GM12875 (cell line): Measurements from ENCODE around the gene TNNC1.

ENCODE experiments used
- H3K4me3 ChIP-seq: one replicate; pipeline ENCODE4 v1.5.1; 2011; ENCODE audit warnings: low read depth, low read length, control low read depth
- TF ChIP-seq, protein P1 (sequence below): IDR thresholded peaks from 2 replicates; pipeline ENCODE4 v1.5.1; 2011; ENCODE audit warnings: low read depth, mild to moderate bottlenecking, control low read depth, inconsistent platforms, low read length, moderate library complexity, borderline replicate concordance; ENCODE audit not compliant: insufficient read depth

The TNNC1 gene

DNA sequence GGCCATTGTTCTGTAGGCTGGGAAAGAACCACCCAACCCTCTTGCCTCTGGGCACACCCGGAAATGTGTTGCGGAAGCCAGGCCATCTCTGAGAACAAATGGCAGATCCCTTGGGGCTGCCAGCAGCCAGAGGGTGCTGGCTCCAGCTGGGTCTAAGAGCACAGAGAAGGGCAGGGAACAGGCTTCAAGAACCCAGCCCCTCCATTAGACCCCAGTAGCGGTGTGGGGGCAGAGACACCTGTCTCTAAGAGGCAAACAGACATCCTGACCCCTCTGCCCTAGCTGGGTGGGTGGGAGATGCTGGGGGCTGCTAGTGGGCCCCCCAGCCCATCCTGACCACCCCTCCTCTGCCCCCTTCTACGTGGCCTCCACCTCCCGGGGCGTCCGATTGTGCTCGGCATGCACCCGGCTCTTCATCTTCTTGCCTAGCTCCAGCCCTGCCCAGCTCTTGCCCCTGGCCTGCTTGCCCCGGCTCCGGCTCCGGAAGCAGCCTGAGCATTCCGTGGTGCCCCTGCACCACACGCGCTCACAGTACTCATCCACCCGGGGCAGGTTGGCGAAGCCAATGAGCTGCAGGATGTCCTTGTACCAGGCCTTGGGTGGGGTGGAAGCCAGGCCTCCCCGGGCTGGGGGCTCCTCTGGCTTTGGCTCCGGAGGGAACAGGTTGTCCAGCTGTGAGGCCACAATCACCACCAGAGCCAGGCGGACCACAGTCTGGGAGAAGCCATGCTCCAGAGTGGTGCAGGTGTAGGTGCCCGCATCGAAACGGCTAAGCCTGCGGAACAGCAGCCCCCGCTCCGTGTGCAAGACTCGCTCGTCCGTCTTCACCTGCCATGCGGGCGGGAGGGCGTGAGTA lies 18.4 kb downstream of the TNNC1 start:
- no peak overlapping the region for H3K4me3 ChIP-seq
- TF ChIP-seq, protein P1, sequence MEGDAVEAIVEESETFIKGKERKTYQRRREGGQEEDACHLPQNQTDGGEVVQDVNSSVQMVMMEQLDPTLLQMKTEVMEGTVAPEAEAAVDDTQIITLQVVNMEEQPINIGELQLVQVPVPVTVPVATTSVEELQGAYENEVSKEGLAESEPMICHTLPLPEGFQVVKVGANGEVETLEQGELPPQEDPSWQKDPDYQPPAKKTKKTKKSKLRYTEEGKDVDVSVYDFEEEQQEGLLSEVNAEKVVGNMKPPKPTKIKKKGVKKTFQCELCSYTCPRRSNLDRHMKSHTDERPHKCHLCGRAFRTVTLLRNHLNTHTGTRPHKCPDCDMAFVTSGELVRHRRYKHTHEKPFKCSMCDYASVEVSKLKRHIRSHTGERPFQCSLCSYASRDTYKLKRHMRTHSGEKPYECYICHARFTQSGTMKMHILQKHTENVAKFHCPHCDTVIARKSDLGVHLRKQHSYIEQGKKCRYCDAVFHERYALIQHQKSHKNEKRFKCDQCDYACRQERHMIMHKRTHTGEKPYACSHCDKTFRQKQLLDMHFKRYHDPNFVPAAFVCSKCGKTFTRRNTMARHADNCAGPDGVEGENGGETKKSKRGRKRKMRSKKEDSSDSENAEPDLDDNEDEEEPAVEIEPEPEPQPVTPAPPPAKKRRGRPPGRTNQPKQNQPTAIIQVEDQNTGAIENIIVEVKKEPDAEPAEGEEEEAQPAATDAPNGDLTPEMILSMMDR = no peak

DNA sequence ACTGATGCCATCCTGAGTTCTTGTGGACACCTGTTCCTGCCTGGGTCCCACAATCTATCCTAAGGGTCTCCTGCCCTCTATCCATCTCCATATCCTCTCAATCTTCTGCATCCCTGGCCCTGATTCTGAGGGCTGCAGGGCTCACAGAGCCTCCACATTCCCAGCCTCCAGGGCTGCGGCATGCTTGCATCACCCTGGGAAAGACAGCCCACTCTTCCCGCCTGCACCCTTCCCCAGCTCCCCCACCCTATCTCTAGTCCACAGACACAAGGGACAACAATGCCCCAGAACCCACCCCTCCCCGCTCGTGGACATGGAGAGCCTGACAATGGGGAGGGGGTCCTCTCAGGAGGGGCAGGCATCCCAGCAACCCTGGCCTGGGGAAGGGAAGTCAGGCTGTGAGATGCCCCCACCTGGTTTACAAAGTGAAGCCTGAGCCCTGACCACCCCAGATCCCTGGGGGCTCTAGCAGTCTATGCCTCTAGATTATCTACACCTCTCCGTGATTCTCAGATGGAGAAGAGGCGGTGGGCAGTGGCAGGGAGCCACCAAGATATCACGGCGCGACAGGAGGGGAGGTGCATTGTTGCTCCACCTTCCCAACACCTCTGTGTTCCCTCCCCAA lies 19.2 kb downstream of the TNNC1 start:
- TF ChIP-seq, protein P1 = no peak
- no peak overlapping the region for H3K4me3 ChIP-seq

DNA sequence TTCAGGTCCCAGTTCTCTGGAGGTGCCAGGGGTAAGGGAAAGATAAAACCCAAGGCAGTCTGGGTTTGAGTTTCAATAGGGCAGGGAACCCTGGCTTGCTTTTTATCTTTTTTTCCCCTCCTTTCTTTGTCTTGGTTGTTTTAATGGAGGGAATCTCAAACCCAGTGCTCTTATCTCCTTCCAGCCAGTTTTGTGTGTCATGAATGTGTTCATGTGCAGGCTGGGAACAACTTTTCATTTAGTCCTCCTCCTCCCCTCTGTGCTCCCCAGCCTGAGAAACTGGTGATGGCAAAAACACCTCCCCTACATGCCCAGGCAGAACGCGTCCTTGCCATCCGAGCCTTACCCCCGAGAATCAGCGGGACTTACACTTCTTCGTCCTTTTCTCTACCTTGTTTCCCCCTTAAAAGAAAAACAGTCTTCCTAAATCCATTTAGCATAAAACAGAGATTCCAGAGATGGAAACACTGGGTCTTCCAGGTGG lies 19.8 kb downstream of the TNNC1 start:
- TF ChIP-seq, protein P1 = no peak
- H3K4me3 ChIP-seq = no peak overlapping the region

DNA sequence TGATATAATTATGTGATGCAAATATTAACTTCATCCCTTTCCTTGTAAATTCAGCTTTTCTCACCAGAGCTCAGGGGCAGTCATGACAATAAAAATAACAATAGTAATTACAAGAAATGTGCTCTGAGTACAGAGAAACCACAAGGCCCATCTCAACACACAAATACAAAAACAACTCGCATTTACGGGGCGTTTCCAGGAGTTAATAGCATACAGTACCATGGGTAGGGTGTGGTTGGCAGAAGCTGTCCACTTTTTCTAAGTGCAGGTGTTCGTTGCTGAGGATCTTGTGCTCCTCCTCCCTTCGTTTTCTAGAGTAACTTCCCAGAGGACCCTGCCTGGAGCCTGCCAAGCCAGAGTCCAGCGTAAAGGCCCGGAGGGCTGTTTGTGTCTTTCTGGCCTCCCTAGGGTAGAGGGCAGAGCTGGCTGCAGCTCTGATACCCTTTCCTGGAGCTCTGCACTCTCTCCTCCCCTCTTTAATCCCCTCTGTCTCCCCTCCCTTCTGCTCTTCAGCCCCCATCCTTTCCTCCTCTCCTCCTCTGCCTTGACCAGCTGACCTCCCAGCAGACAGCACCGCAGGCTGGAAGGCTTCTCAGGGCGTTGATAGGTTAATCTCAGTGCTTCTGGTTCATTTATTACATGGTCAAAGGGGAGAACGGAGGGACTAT lies 20.4 kb downstream of the TNNC1 start:
- TF ChIP-seq, protein P1 = no peak
- H3K4me3 ChIP-seq = no peak overlapping the region

DNA sequence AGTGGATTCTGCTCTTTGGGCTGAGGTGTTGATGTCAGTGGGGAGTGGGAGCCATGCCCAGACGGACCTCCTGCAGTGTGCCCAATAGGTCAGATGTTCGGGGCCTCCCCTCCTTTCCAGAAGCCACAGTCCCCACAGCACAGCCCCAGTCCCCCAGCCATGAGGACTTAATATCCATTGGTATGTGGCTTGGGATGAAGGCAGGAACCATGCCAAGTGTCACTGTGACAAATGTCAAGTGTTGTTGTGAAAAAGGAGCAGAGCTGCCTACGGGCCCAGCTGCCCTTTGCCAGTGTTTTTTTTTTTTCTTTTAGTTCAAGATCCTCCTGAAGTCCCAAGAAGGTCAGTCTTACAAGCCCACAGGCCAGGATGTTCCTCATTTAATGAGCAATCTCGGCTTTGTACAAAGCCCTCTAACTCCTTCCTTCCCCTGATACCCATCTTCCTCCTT lies 21.1 kb downstream of the TNNC1 start:
- H3K4me3 ChIP-seq = no peak overlapping the region
- TF ChIP-seq, protein P1 = no peak

DNA sequence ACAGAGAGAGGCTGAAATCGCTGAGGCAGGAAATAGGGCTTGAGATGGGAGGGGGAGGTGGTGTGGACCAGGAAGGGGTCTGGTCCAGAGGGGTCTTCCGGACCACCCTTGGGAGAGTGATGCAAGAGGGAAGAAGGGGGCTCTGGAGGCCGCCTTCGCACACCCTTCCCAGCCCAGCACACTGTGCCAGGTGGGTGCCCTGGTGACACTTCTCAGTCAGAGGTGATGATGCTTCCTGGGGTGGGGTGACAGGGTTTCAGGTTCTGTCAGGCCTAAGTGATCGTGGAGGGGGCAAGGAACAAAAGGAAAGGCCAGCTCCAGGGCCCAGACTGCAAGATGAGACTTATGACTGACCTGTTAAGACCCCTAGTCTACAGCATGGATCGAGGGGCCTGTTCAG lies 21.6 kb downstream of the TNNC1 start:
- no peak overlapping the region for H3K4me3 ChIP-seq
- TF ChIP-seq, protein P1 = no peak
